Peyer's patch (tissue), 4 donors: ENCODE results near the gene PDCD1. TPM values are rescaled to one million over a fixed set of nuclear protein-coding genes. Genes with fewer than 3 reads are reported as not detected.
"Not testable (repeated sequence)": the region's sequence is repeated elsewhere in the genome, so short reads cannot be mapped to it uniquely, and the experiment has no call there.

Experiments
- DNase-seq, 3 donors: peaks; one replicate each; pipeline ENCODE4 v3.0.0-alpha.2; 2017 to 2019
- H3K27ac ChIP-seq, 4 donors: fragments of 200-600 bp; sonication (generic); one replicate each; pipeline ENCODE4 v1.5.1; 2016 to 2019
- H3K27me3 ChIP-seq, 2 donors: fragments of 200-600 bp; sonication (generic); one replicate each; pipeline ENCODE4 v1.5.1; 2019
- H3K36me3 ChIP-seq, 3 donors: fragments of 200-600 bp; sonication (generic); one replicate each; pipeline ENCODE4 v1.5.1; 2016 to 2019
- H3K4me1 ChIP-seq, 4 donors: fragments of 200-600 bp; sonication (generic); one replicate each; pipeline ENCODE4 v1.5.1; 2016 to 2019
- H3K4me3 ChIP-seq, 4 donors: fragments of 200-600 bp; sonication (generic); 1 replicate in 3 of 4; 2 replicates in 1 of 4; pipeline ENCODE4 v1.5.1; 2016 to 2019; ENCODE audit warnings: mild to moderate bottlenecking in 1 of 4
- H3K9me3 ChIP-seq, 4 donors: fragments of 200-600 bp; sonication (generic); one replicate each; pipeline ENCODE4 v1.5.1; 2016 to 2019; ENCODE audit warnings: mild to moderate bottlenecking in 1 of 4
- CTCF ChIP-seq, 6 experiments: fragments of 450-650 bp in 4 of 6; fragments of 200-600 bp in 2 of 6; sonication (generic) in 1 of 6; IDR thresholded peaks; one replicate each; pipeline ENCODE4 v1.5.1; 2017 to 2019; ENCODE audit warnings: antibody characterized with exemption in 6 of 6, mild to moderate bottlenecking in 3 of 6, moderate library complexity in 1 of 6
- POLR2A ChIP-seq, 2 donors: fragments of 450-650 bp; IDR thresholded peaks; one replicate each; pipeline ENCODE4 v1.5.1; 2017; ENCODE audit warnings: antibody characterized with exemption in 2 of 2, mild to moderate bottlenecking in 2 of 2, moderate library complexity in 2 of 2
- total RNA-seq, 4 donors: library from RNA; depleted of rRNA; stranded (reverse); fragments of >200 nt; gene quantifications; one replicate each; pipeline ENCODE4 v1.1.0, GENCODE V29; 2016

PDCD1 gene
- total RNA-seq, 4 donors from 2014 or later, result 1.6 to 2.7 TPM; not detected in 2

GRCh38 chr2:241810307-241811200 lies 48.1 kb downstream of the PDCD1 start:
- TF ChIP-seq CTCF (IDR thresholded peaks at IDR 0.05), result no peak
- no peak for TF ChIP-seq POLR2A (IDR thresholded peaks at IDR 0.05)
- Histone ChIP-seq H3K36me3 (no peaks in the 10 kb centered on the region), H3K4me1 (no peaks in the 10 kb centered on the region), H3K9me3 (no peaks in the 10 kb centered on the region), H3K4me3 (peak overlapping the region in 2 of 4 donors; percentile 52 to 59), H3K27me3 (no peaks in the 10 kb centered on the region), H3K27ac (no peak overlapping the region)
- DNase-seq, result peak in 2 of 3 donors; percentile 37 to 45

GRCh38 chr2:241809383-241810306 lies 49.0 kb downstream of the PDCD1 start:
- Histone ChIP-seq H3K27ac (peak overlapping the region in 3 of 4 donors; percentile 48 to 77 (median 55)), H3K36me3 (no peaks in the 10 kb centered on the region), H3K4me1 (peaks cover 0 to 3% (median 3%) of the 10 kb centered on the region in 4 donors), H3K9me3 (no peaks in the 10 kb centered on the region), H3K4me3 (peak overlapping the region in 3 of 4 donors; percentile 26 to 59 (median 52)), H3K27me3 (no peaks in the 10 kb centered on the region)
- TF ChIP-seq CTCF (IDR thresholded peaks at IDR 0.05) (no peak), POLR2A (IDR thresholded peaks at IDR 0.05) (no peak)
- DNase-seq, result peak in 1 of 3 donors; percentile 50

GRCh38 chr2:241808721-241809382 lies 49.8 kb downstream of the PDCD1 start, which contains the start of gene NEU4:
NEU4 (plus strand) TSS chr2:241809193; CDS start chr2:241814485, 5,292 bp downstream.
- Histone ChIP-seq H3K27ac (peak within 1 kb of the TSS in 3 of 4 donors; percentile 50 to 77 (median 55)), H3K36me3 (no peaks in the 10 kb centered on the region), H3K4me3 (peak within 1 kb of the TSS in 3 of 4 donors; percentile 26 to 59 (median 52)), H3K27me3 (no peaks in the 10 kb centered on the region), H3K4me1 (peaks cover 0 to 11% (median 9%) of the 10 kb centered on the region in 4 donors), H3K9me3 (no peaks in the 10 kb centered on the region)
- peak in 2 of 3 donors; percentile 86 to 90 for DNase-seq
- TF ChIP-seq POLR2A (IDR thresholded peaks at IDR 0.05) (peak; percentile 50 to 68), CTCF (IDR thresholded peaks at IDR 0.05) (no peak)

- H3K9me3 ChIP-seq, result no peaks in the 10 kb centered on the region
- H3K27ac ChIP-seq, result peak overlapping the region in 2 of 4 donors; percentile 50 to 69
- no peak for TF ChIP-seq CTCF (IDR thresholded peaks at IDR 0.05)
- TF ChIP-seq POLR2A (IDR thresholded peaks at IDR 0.05), result no peak
- no peaks in the 10 kb centered on the region for H3K27me3 ChIP-seq
- H3K4me3 ChIP-seq, result peak overlapping the region in 1 of 4 donors; percentile 7
- no peak for DNase-seq
- peaks cover 0 to 18% (median 10%) of the 10 kb centered on the region in 4 donors for H3K4me1 ChIP-seq
- no peaks in the 10 kb centered on the region for H3K36me3 ChIP-seq
Observed at GRCh38 chr2:241808051-241808720, 50.5 kb downstream of the PDCD1 start.

GRCh38 chr2:241806217-241806616 lies 52.5 kb downstream of the PDCD1 start:
- not testable (repeated sequence) for DNase-seq, H3K27me3 ChIP-seq, H3K27ac ChIP-seq, H3K4me3 ChIP-seq, H3K9me3 ChIP-seq, H3K36me3 ChIP-seq
- peaks cover 0 to 24% (median 10%) of the 10 kb centered on the region in 4 donors for H3K4me1 ChIP-seq
